GM21526 (cell line): ENCODE results near the gene ALG1.
A peak's percentile ranks its signal among the peaks of the same experiment; 100 is the strongest.

ENCODE experiments used
- ATAC-seq: cut with Tn5 transposase; IDR thresholded peaks from one replicate; pipeline ENCODE4 v1.9.1; 2021; ENCODE audit warnings: moderate library complexity; ENCODE audit not compliant: unreplicated experiment, low FRiP score

Gene ALG1, protein sequence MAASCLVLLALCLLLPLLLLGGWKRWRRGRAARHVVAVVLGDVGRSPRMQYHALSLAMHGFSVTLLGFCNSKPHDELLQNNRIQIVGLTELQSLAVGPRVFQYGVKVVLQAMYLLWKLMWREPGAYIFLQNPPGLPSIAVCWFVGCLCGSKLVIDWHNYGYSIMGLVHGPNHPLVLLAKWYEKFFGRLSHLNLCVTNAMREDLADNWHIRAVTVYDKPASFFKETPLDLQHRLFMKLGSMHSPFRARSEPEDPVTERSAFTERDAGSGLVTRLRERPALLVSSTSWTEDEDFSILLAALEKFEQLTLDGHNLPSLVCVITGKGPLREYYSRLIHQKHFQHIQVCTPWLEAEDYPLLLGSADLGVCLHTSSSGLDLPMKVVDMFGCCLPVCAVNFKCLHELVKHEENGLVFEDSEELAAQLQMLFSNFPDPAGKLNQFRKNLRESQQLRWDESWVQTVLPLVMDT

DNA sequence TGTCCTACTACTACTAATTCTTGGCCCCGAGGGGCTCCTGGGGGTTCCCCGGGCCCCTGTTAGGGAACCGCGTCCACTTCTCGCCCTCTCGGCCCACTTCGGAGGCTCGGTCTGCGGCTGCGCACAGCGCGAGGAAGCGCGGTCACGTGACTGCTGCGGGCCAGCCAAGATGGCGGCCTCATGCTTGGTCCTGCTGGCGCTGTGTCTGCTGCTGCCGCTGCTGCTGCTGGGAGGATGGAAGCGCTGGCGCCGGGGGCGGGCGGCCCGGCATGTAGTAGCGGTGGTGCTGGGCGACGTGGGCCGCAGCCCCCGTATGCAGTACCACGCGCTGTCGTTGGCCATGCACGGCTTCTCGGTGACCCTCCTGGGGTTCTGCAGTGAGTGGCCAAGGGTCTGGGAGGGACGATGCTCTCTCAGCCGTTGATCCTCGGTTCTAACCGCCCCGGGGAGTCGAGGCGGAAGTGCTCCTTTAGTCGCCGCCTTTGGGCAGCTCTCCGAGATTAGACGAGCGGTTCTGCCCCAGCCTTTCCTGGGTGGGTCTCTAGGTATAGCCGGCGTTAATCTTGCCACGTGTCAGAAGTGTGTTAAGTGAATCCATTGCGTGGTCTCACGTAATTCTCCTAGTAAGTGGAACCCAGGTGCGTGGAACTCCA lies at the start of gene ALG1:
Gene ALG1, plus strand, starts transcription at position 163 of the 653 bp plus-strand sequence. Its CDS starts 7 bp downstream, at position 170.
- ATAC-seq, result peak; percentile 73

DNA sequence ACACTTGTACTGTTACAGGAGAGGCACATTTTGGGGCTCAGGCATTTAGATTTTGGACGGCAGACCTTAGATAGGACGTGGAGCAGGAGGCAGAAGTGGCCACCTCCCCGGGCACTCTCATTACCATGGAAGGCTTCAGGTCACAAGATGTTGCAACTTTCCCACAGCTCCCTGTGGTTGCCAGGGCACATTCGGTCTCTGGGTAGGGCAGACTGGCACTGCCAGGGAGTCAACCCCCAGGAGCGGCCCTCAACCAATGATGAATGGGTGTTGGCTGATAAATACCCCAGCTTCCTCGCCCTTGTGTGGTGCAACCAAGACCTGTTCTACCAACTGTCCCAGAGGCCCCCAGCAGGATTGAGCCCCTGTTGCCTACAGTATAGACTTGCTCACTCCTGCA lies 49.1 kb upstream of the ALG1 start:
- no peak for ATAC-seq

DNA sequence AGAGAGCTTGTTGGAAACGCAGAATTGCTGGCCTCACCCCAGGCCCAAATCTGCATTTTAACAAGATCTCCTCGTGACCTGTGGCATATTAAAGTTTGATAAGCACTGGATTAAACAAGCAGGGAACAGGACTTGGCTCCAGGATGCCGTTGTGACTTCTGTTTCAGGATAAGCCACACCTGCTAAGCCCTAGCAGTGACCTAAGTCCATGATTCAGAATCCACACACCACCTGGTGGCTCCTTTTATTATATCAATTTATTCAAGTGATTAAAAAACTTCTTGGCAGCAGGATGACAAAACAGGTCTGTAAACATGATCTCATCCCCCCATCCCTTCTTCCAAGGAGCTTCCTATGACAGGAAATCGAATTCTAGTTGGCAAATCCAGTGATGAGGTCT lies 47.0 kb upstream of the ALG1 start:
- no peak for ATAC-seq

DNA sequence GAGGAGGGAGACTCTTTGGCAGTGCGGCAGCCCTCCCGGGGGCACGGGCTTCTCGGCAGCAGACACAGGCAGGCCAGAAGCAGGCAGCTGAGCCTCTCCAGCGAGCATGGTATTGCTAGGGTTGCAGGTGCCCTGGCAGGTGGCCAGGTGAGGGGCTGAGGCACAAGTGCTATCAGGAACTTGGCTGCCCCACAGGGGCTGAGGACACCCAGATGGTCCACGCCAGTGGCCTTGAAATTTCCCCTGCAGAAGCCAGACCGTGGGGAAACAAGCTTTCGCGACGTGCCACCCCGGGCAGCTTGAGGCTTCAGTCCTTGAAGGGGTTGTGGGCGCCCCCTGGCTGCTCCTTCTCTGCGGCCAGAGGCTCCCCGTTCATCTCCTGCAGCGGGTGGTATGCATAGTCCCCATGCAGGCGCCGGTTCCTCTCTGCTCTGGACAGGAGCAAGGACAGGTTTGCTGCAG lies 46.4 kb upstream of the ALG1 start:
- ATAC-seq, result no peak

DNA sequence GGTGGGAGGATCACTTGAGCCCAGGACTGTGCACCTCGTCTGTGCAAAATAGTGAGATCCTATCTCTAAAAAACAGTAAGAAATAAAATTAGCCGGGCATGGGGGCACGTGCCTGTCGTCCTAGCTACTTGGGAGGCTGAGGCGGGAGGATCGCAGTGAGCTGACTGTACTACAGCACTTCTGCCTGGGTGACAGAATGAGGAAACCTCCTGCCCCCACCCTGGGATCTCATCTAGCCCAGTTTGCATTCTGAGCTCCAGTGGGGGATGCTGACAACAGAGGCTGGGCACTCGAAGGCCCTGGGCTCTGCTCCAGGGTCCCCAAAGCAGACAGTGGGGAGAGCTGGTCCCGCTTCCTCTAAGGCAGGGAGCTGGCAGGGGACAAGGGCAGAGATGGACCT lies 45.0 kb upstream of the ALG1 start:
- no peak for ATAC-seq

DNA sequence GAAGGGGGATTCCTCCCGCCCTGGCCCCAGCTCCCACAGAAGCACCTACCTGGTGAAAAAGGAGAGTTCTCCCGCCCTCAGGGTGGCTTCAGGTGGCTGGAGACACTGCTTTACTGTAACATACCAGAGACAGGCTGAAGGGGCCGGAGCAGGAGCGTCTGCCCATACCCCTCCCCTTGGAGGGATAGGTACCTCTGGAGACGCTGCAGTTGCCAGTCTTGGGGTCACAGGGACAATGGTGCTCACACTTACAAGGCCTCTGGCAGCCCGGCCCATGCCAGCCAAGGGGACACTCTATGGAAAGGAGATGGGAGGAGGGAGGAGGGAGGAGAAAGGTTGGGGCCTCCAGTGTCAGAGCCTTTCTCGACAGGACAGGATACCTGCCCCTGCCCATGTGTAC lies 44.6 kb upstream of the ALG1 start:
- no peak for ATAC-seq

DNA sequence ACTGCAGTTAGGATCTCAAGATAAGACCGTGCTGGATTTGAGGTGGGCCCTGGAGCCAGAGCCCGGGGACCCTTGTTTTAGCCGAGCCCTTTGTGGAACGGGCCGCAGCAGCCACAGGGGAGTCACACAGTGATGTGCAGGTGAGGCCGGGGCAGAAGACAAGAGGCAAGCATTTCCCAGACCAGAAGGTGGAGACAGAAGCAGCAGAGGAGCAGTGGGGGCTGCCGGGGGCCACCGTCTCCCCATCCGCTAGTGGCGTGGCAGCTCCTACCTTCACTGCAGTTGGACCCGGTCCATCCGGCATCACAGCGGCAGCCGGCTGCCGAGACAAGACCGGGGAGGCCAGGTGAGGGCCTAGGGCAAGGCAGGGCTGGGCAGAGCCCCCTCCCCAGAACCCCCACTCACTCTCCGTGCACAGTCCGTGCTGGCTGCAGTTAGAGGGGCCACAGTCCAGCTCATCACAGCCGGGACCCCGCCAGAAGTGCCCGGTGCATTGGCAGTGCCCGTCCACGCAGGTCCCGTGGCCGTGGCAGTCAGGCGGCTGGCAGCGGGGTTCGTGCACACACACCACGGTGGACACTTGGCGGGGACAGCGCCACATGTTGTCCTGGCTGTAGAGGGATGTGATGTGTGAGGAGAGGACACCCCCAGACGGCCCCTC lies 43.9 kb upstream of the ALG1 start:
- no peak for ATAC-seq

DNA sequence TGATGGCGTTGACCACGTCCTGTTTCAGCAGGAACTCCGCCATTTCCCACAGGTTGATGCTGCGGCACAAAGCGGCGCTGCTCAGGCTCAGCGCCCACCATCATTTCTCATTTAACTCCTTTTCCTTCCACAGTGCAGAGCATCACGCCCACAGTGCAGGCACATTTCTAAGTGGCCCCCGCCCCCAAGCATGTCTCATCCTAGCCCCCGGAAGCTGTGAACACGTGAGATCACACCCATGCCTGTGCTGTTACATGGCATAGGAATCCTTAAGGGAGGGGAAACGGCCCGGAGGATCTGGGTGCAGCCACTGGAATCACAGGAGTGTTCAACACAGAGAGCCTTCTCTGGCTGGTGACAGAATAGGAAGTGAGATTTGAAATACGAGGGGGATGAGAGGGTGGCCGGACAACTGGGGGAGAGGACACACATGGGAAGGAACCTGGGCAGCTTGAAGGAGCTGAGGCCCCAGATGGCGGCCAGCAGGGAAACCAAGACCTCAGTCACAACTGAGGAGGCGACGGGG lies 42.6 kb upstream of the ALG1 start:
- ATAC-seq, result no peak

DNA sequence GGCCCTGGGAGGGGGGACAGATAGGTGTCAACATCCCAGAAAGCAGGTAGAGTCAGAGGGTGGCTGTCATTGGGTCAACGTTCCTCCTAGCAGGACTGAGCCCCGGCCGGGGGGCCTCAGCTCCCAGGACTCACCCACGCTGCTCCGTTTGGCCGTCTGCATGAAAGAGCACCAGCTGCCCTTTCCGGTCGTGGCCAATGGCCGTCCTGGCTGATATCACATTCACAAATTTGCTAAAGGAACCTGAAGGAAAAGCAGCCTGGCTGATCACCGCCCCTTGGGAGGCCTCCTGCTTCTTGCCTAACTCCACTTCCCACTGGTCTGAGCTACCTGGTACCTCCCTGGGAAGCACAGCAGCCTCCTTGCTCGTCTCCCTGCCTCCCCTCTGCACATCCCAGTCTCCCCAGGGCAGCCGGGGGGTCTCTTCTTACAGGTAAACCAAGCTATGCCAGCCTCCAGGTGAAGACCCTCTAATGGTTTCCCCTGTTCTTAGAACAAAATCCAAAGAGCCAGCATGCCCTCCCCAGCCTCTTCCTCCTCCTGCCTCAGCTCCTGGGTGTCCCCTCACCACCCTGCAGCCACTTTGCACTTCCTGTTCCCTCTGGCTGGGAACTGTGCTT lies 41.3 kb upstream of the ALG1 start:
- no peak for ATAC-seq

DNA sequence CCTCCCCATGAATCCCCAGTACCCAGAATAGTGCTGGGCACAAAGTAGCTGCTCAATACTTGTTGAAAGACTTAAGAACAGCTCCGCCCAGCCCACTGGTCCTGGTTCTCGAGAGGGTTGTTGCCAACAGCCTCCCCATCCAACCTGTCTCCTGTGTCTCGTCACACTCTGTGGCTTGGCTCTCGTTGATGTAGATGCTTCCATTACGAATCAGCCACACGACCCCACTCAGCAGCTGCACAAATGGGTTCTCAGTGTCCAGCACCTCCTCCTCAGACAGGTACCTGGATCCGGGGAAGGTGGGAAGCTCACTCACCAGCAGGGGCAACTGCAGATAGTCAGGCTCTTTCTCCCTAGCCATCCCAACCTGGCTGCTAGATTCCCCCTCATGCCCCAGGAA lies 40.0 kb upstream of the ALG1 start:
- no peak for ATAC-seq

DNA sequence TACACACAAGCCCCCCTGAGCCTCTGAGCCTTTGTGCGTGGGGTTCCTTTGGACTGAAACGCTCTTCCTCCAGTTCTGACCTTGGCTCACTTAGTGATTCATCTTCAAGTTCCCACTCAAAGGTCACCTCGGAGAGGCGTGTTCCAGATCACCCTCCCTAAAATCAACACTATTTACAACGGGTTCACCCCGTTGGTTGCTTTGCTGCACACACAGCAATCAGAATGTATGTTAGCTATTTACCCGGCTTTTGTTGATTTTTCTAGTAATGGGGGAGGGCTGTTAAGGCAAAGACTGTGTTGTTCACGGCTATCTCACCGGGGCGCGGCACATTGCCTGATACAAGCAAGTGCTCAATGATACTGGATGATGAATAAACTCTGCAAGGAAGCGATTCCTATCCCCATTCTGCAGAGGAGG lies 38.9 kb upstream of the ALG1 start:
- peak; percentile 2 for ATAC-seq

DNA sequence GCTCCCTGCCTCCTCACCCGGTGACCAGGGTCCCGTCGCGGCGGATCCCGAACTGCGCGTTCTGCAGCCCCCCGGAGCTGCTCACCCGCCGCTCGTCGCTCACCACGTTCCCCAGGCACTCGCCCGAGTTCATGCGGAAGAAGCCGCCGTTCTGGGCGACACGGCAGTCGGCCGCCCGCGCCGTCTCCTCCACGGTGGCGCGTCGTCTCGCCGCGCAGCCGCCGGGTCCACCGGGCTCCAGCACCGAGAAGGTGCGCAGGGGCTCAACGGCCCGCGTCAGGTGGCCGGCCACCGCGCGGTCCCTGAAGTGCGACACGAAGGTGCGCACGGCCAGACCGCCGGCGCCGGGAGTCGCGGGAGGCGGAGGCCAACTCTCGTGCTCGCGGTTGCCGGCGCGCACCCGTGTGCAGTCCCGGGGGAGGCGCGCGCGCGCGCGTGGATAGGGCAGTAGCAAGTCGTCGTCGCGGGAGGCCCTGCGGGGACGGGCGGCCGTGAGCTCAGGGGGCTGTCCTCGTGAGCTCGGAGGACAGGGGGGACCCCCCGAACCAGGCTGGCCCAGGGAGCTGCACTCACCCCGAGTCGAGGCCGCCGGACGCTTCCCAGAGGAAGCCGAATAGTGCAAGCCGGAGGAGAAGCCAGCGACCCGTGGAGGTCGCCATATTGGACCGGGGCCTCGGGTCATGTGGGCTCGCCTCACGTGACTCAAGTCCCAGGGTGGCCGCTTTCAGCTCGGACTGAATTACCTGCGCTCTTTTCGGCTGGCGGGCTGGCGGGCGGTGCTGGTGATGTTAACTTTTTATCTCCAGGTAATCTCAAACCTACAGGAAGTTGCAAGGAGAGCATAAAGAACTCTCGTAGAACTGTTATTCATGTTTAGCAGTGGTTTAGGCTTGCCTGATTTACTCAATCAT lies 38.1 kb upstream of the ALG1 start, which contains the start of gene NAGPA:
Gene NAGPA, minus strand, starts transcription at position 680 of the 911 bp plus-strand sequence. Its CDS starts 21 bp downstream, at position 659.
- ATAC-seq, result peak; percentile 70

DNA sequence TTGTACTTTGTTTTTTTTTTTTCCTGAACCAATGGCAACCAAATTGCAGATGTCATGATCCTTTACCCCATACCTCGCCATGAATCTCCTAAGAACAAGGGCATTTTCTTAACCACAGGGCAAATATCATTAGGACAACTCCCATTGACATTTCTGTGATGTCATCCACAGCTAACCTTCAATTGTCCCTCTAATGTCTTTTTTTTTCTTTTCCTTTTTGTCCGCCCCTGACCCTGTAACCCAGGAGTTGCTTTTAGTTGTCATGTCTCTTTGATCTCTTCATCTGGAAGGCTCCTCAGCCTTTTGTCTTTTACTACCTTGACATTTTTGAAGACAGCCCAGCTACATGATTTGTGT lies 37.5 kb upstream of the ALG1 start:
- no peak for ATAC-seq

DNA sequence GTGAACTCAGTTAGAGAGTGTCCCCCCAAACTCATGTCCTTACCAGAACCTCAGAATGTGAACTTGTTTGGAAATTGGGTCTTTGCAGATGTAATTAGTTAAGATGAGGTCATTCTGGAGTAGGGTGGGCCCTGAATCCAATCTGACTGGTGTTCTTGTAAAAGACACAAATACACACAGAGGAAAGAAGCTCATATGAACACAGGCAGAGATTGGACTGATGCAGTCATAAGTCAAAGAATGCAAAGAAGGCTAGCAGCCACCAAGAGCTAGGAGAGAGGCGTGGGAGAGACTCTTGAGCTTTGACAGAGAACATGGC lies 35.8 kb upstream of the ALG1 start:
- ATAC-seq, result no peak

DNA sequence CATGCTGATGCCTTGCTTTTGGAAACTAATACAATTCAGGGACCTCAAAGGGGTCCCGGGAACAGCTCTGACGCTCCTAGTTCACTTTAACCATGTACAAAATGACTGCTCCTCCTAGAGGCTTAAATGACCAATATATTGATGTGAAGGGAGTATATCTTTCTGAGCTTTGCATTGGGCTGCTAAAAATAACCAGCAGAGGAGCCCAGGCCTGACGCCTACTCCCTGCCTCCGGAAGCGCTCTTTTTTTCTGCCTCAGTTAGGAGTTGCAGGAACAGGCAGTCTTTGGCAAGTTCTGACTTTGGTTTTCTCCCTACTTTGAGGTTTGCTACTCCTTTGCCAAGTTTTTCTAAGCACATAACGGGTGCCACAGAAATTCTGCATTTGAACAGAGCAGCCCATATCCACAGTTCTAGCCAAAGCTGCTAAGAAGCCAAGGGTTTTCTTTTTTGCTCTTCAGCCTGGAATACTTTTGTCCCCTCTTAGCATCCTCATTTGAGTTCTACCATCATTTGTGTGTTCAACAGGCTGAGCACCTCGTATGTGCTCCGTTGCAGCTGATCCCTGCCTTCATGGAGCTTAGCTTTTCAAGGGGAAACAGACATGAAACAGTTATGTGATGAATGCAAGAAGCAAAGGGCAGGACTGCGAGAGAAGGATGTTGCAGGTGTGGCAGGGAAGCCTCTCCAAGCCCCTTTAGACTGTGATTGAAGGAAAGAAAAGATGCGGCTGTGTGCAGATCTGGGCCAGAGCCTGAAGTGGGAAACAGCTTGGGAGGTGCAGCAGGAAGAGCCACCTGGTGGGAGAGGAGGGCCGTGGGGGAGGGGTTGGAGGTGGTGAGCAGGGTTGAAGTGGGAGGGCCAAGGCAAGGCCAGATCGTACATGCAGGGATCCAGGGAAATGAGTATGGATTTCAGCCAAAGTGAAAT lies 35.2 kb upstream of the ALG1 start:
- no peak for ATAC-seq

DNA sequence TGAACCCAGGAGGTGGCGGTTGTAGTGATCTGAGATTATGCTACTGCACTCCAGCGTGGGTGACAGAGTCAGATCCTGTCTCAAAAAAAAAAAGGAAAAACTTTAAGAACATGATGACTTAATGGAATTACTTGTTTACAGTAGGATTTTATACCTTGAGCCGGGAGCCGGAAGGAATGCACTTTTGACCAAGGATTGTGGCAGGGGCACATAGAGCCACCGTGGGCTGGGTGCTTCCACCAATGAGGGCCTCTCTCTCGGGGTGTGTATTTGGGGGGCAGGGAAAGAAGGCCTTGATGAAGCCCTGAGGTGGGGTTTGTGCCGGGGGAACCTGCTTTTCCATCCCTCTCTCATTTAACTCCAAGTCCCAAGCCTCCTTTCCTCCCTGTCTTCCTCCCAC lies 31.2 kb upstream of the ALG1 start:
- no peak for ATAC-seq

DNA sequence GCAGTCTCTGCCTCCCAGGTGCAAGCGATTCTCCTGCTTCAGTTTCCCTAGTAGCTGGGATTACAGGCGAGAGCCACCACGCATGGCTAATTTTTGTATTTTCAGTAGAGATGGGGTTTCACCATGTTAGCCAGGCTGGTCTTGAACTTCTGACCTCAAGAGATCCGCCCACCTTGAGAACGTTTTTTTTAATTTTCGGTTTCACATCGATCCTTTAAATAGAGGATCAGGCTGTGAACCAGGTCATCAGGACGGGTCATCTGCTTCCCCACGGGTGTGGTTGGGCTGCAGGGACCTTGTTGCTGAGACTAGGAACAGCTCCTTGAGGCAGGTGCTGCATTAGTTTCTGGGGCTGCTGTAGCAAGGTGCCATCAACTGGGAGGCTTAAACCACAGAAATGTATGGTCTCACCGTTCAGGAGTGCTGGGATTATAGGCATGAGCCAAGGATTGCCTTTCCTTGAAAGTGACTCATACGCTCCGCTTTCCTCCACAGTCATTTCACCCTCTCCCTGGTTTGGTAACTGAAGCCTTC lies 30.0 kb upstream of the ALG1 start:
- ATAC-seq, result peak; percentile 58

DNA sequence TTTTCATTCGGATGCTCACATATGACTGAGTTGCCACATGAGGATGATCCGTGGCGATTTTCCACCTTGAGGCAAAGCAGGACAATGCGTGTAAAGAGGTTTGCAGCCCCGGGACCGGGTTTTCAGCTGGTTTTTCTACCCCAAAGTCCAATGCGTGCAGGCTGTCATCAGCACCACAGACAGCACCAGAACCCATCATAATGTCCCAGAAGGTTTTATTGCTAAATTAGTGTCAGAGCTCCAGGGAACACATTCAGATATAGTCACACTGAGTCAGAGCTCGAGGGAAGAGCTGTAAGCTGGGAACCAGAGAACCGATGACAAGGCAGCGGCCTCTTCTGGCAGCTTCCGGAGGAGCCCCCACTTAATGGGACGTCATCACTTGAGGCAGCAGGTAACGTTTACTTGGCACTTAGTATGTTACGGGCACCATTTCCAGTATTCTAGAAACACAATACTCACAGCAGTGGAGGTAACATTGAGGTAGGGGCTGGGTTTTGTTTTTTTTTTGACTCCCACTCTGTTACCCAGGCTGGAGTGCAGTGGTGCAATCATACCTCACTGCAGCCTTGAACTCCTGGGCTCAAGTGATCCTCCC lies 29.0 kb upstream of the ALG1 start:
- no peak for ATAC-seq
